Measurements from ENCODE around the gene JARID2. TPM values are rescaled to one million over a fixed set of nuclear protein-coding genes. Genes with fewer than 3 reads are reported as not detected.
A peak's percentile ranks its signal among the peaks of the same experiment; 100 is the strongest.

Gene JARID2
- polyA plus RNA-seq, 1 donor = 16.2 TPM

GRCh38 chr6:15338476-15338875 is 92.6 kb downstream of the JARID2 start:
- no peak for DNase-seq

- no peak for DNase-seq
Measured at GRCh38 chr6:15339081-15339480, 93.2 kb downstream of the JARID2 start.

- no peak for DNase-seq
Measured at GRCh38 chr6:15340105-15340601, 94.3 kb downstream of the JARID2 start.

GRCh38 chr6:15340775-15341174 is 94.9 kb downstream of the JARID2 start:
- no peak for DNase-seq

GRCh38 chr6:15341311-15342001 is 95.6 kb downstream of the JARID2 start:
- no peak for DNase-seq

- DNase-seq = no peak
Measured at GRCh38 chr6:15342114-15342513, 96.2 kb downstream of the JARID2 start.

GRCh38 chr6:15343490-15344191 is 97.8 kb downstream of the JARID2 start:
- no peak for DNase-seq

- DNase-seq = no peak
Measured at GRCh38 chr6:15344192-15344519, 98.3 kb downstream of the JARID2 start.

GRCh38 chr6:15344831-15345230 is 99.0 kb downstream of the JARID2 start:
- no peak for DNase-seq

GRCh38 chr6:15346315-15346714 is 100.4 kb downstream of the JARID2 start:
- DNase-seq = no peak

GRCh38 chr6:15348528-15348927 is 102.7 kb downstream of the JARID2 start:
- DNase-seq = no peak

GRCh38 chr6:15349379-15349778 is 103.5 kb downstream of the JARID2 start:
- no peak for DNase-seq

- no peak for DNase-seq
Measured at GRCh38 chr6:15350386-15351083, 104.7 kb downstream of the JARID2 start.

- DNase-seq = peak; percentile 24
Measured at GRCh38 chr6:15351631-15352030, 105.8 kb downstream of the JARID2 start.

GRCh38 chr6:15352220-15352619 is 106.4 kb downstream of the JARID2 start:
- DNase-seq = no peak

GRCh38 chr6:15352845-15353244 is 107.0 kb downstream of the JARID2 start:
- DNase-seq = no peak

GRCh38 chr6:15355683-15356099 is 109.8 kb downstream of the JARID2 start:
- no peak for DNase-seq

- DNase-seq = no peak
Measured at GRCh38 chr6:15356179-15356578, 110.3 kb downstream of the JARID2 start.

GRCh38 chr6:15356937-15357336 is 111.1 kb downstream of the JARID2 start:
- DNase-seq = no peak

GRCh38 chr6:15357782-15358181 is 111.9 kb downstream of the JARID2 start:
- DNase-seq = no peak

GRCh38 chr6:15358579-15359327 is 112.9 kb downstream of the JARID2 start:
- no peak for DNase-seq

GRCh38 chr6:15359335-15359862 is 113.5 kb downstream of the JARID2 start:
- DNase-seq = no peak

GRCh38 chr6:15360300-15360699 is 114.4 kb downstream of the JARID2 start:
- DNase-seq = no peak

Measured in hindlimb muscle (tissue), 1 donor.